ENCODE results near the gene LCP2. TPM values are rescaled to one million over a fixed set of nuclear protein-coding genes. Genes with fewer than 3 reads are reported as not detected.
A peak's percentile ranks its signal among the peaks of the same experiment; 100 is the strongest.

LCP2 gene
- total RNA-seq, 1 donor: not detected

DNA sequence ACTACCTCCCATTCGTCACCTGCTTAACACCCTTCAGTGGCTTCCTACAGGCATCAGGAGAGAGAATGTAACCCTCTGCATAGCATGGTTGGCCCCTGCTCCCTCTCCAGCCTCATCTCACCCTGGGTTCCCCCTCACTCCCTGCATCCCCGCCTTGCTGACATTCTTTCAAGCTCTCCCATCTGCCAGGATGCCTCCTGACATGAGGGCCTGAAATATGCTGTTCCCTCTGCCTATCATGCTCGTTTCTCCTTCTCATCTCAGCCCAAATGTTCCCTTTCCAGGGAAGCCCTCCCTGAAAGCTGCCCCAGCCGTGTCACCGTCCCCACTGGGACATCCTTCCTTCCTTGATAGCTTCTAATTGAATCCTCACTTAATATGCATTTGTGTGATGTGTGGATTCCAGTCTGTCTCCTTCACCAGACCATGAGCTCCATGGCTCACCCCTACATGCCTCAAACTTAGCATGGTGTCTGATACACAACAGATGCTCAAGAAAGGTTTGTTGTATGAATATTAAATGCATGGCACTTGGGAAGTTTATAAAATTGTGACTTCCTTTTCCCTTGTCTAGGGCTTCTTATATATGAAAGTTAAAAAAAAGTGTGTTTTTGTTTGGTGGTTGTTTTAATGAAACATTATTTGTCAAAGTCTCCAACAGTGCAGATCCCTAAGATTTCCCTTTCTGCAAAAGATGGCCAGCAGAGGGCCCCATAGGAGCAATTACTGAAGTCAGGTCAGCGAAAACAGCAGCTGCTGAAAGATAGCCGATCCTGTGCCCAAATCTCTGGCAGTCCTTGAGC, 72.0 kb downstream of the LCP2 start:
- TF ChIP-seq, protein P1, sequence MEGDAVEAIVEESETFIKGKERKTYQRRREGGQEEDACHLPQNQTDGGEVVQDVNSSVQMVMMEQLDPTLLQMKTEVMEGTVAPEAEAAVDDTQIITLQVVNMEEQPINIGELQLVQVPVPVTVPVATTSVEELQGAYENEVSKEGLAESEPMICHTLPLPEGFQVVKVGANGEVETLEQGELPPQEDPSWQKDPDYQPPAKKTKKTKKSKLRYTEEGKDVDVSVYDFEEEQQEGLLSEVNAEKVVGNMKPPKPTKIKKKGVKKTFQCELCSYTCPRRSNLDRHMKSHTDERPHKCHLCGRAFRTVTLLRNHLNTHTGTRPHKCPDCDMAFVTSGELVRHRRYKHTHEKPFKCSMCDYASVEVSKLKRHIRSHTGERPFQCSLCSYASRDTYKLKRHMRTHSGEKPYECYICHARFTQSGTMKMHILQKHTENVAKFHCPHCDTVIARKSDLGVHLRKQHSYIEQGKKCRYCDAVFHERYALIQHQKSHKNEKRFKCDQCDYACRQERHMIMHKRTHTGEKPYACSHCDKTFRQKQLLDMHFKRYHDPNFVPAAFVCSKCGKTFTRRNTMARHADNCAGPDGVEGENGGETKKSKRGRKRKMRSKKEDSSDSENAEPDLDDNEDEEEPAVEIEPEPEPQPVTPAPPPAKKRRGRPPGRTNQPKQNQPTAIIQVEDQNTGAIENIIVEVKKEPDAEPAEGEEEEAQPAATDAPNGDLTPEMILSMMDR (IDR thresholded peaks at IDR 0.05; ENCODE audit: extremely low read depth, low read depth, low read length): peak; percentile 86
- peak; percentile 93 for DNase-seq (ENCODE audit: insufficient read length, low spot score, missing footprints)
- H3K27ac ChIP-seq (ENCODE audit: low read depth, low read length): no peak overlapping the region

DNA sequence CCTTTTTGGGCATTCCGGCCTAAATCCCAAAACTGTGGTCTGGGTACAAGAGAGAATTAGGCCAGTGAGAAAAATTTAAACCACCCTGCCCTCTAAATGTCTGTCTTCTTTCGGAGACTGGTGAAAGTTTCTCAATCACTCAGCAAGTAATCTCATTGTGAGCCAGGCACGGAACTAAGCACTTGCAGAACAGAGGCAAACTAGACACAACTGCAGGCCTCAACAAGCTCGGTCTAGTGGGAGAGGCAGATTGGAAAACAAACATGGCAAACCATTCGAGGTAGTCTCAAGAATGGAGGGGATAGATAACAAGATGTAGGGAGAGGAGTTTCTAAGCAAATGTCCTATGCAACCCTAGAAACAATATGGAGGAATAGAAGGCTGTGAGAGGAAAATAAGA, 73.7 kb downstream of the LCP2 start:
- H3K9me3 ChIP-seq (ENCODE audit: low read depth, low read length): no peaks in the 10 kb centered on the region
- H3K4me2 ChIP-seq (ENCODE audit: insufficient read depth, low read length): no peak overlapping the region
- no peak overlapping the region for H3K4me3 ChIP-seq (ENCODE audit: insufficient read depth, low read length)
- H3K4me1 ChIP-seq (ENCODE audit: insufficient read depth, low read length): peaks cover 13% of the 10 kb centered on the region
- H2AFZ ChIP-seq (ENCODE audit: low read length): peak overlapping the region; percentile 31
- no peak overlapping the region for H3K27ac ChIP-seq (ENCODE audit: low read depth, low read length)
- H3K79me2 ChIP-seq (ENCODE audit: insufficient read depth, low read length): no peaks in the 10 kb centered on the region
- TF ChIP-seq, protein P1 (IDR thresholded peaks at IDR 0.05; ENCODE audit: extremely low read depth, low read depth, low read length): no peak
- no peaks in the 10 kb centered on the region for H3K36me3 ChIP-seq (ENCODE audit: insufficient read depth, low read length)
- DNase-seq (ENCODE audit: insufficient read length, low spot score, missing footprints): no peak
- H3K27me3 ChIP-seq (ENCODE audit: insufficient read depth, low read length): no peaks in the 10 kb centered on the region
- no peaks in the 10 kb centered on the region for H4K20me1 ChIP-seq (ENCODE audit: insufficient read depth, low read length)

More for the DNA sequence above, 72.0 kb downstream of the LCP2 start:
- H3K4me3 ChIP-seq (ENCODE audit: insufficient read depth, low read length): no peak overlapping the region
- H3K9me3 ChIP-seq (ENCODE audit: low read depth, low read length): no peaks in the 10 kb centered on the region
- H2AFZ ChIP-seq (ENCODE audit: low read length): no peak overlapping the region
- no peak overlapping the region for H3K4me2 ChIP-seq (ENCODE audit: insufficient read depth, low read length)
- H3K36me3 ChIP-seq (ENCODE audit: insufficient read depth, low read length): no peaks in the 10 kb centered on the region
- H3K79me2 ChIP-seq (ENCODE audit: insufficient read depth, low read length): no peaks in the 10 kb centered on the region
- no peaks in the 10 kb centered on the region for H3K27me3 ChIP-seq (ENCODE audit: insufficient read depth, low read length)
- no peaks in the 10 kb centered on the region for H3K4me1 ChIP-seq (ENCODE audit: insufficient read depth, low read length)
- H4K20me1 ChIP-seq (ENCODE audit: insufficient read depth, low read length): no peaks in the 10 kb centered on the region

DNA sequence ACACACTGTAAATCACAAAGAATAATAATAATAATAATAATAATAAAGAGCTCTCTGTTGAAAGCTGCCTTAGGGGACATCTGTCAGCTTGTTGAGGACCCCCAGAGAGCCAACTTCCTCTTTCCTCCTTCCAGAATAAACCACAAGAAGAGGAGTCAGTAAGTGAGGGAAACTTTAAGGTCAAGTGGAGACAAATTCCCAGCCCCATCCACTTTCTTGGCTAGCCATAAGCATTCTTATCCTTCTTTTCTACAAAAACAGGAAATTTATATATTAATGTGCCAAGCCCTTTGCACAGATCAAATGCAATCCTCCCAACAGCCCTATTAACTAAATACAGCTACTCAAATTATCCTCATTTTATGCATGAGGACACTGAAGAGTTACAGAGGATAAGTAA, 74.2 kb downstream of the LCP2 start:
- no peaks in the 10 kb centered on the region for H3K36me3 ChIP-seq (ENCODE audit: insufficient read depth, low read length)
- no peak for DNase-seq (ENCODE audit: insufficient read length, low spot score, missing footprints)
- no peaks in the 10 kb centered on the region for H3K9me3 ChIP-seq (ENCODE audit: low read depth, low read length)
- H3K4me2 ChIP-seq (ENCODE audit: insufficient read depth, low read length): no peak overlapping the region
- H3K4me3 ChIP-seq (ENCODE audit: insufficient read depth, low read length): no peak overlapping the region
- no peaks in the 10 kb centered on the region for H3K79me2 ChIP-seq (ENCODE audit: insufficient read depth, low read length)
- H3K4me1 ChIP-seq (ENCODE audit: insufficient read depth, low read length): peaks cover 16% of the 10 kb centered on the region
- no peak overlapping the region for H2AFZ ChIP-seq (ENCODE audit: low read length)
- no peaks in the 10 kb centered on the region for H4K20me1 ChIP-seq (ENCODE audit: insufficient read depth, low read length)
- TF ChIP-seq, protein P1 (IDR thresholded peaks at IDR 0.05; ENCODE audit: extremely low read depth, low read depth, low read length): no peak
- no peak overlapping the region for H3K27ac ChIP-seq (ENCODE audit: low read depth, low read length)
- no peaks in the 10 kb centered on the region for H3K27me3 ChIP-seq (ENCODE audit: insufficient read depth, low read length)

DNA sequence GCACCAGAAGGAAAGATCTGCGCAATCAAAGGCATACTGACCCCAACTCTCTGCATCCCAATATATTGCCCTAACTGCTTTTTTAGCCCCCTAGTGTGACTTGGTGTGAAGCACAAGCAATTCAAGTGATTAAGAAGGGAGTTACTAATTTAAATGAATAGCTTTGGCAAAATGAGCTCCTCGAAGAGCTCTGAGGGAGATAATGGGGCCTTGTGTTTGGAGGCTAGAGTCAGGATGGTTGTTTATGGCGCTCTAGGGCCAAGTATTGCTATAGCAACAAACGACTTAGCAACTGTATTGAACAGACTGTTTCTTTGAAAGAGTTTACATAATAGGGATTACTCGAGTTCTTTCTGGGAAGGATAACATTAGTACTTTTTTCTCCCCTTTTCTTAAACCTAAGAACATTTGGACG, 76.2 kb downstream of the LCP2 start:
- peaks cover 16% of the 10 kb centered on the region for H3K4me1 ChIP-seq (ENCODE audit: insufficient read depth, low read length)
- TF ChIP-seq, protein P1 (IDR thresholded peaks at IDR 0.05; ENCODE audit: extremely low read depth, low read depth, low read length): peak; percentile 13

More for the DNA sequence above, 76.2 kb downstream of the LCP2 start:
- H3K79me2 ChIP-seq (ENCODE audit: insufficient read depth, low read length): no peaks in the 10 kb centered on the region
- no peaks in the 10 kb centered on the region for H3K9me3 ChIP-seq (ENCODE audit: low read depth, low read length)
- H3K4me3 ChIP-seq (ENCODE audit: insufficient read depth, low read length): no peak overlapping the region
- H4K20me1 ChIP-seq (ENCODE audit: insufficient read depth, low read length): no peaks in the 10 kb centered on the region
- no peak for DNase-seq (ENCODE audit: insufficient read length, low spot score, missing footprints)
- no peak overlapping the region for H3K4me2 ChIP-seq (ENCODE audit: insufficient read depth, low read length)
- H2AFZ ChIP-seq (ENCODE audit: low read length): no peak overlapping the region
- H3K27ac ChIP-seq (ENCODE audit: low read depth, low read length): no peak overlapping the region
- H3K36me3 ChIP-seq (ENCODE audit: insufficient read depth, low read length): no peaks in the 10 kb centered on the region
- H3K27me3 ChIP-seq (ENCODE audit: insufficient read depth, low read length): peaks cover 3% of the 10 kb centered on the region

Data from osteoblast (primary cell).